ENCODE results near the gene JAKMIP1. TPM values are rescaled to one million over a fixed set of nuclear protein-coding genes. Genes with fewer than 3 reads are reported as not detected.

The JAKMIP1 gene
- polyA plus RNA-seq, 3 donors, result 0.08 TPM; not detected in 2

GRCh38 chr4:5991405-5991804 is 208.9 kb downstream of the JAKMIP1 start:
- H4K20me1 ChIP-seq (ENCODE audit: insufficient read depth, low read length), result no peaks in the 10 kb centered on the region
- TF ChIP-seq CTCF (IDR thresholded peaks at IDR 0.05), result no peak
- no peak overlapping the region for H3K27ac Mint-ChIP-seq
- H3K79me2 ChIP-seq (ENCODE audit: insufficient read depth, low read length), result no peaks in the 10 kb centered on the region
- H3K4me3 ChIP-seq (replicated peaks in 1 of 3; ENCODE audit: low read depth in 2 of 3, low read length in 3 of 3), result no peak overlapping the region
- H3K27me3 Mint-ChIP-seq (ENCODE audit: low read depth in 3 of 3), result peaks cover 0 to 10% (median 9%) of the 10 kb centered on the region in 3 donors
- no peaks in the 10 kb centered on the region for H3K27me3 ChIP-seq (ENCODE audit: control insufficient read depth in 2 of 2, insufficient read depth in 2 of 2, low read length in 2 of 2)
- intact Hi-C loops (cut with micrococcal nuclease), result no loop called here
- no peak overlapping the region for H3K9ac ChIP-seq (ENCODE audit: insufficient read depth, low read length, poor library complexity, severe bottlenecking)
- no peak overlapping the region for H3K4me2 ChIP-seq (replicated peaks; ENCODE audit: extremely low read depth, low read length, poor library complexity, severe bottlenecking)
- H3K4me1 Mint-ChIP-seq, result peaks cover 2% of the 10 kb centered on the region
- no peak overlapping the region for H3K27ac ChIP-seq (ENCODE audit: low read depth in 1 of 2, low read length in 2 of 2)
- no peaks in the 10 kb centered on the region for H3K9me3 ChIP-seq (replicated peaks in 1 of 2; ENCODE audit: control insufficient read depth in 1 of 2, insufficient read depth in 1 of 2, low read length in 2 of 2)
- 55% methylated on average over 1 of the region's 1 CpG for WGBS (ENCODE audit: insufficient coverage)
- no peaks in the 10 kb centered on the region for H3K36me3 ChIP-seq (replicated peaks in 1 of 2; ENCODE audit: control insufficient read depth in 1 of 2, insufficient read depth in 2 of 2, low read length in 2 of 2)
- no peak for DNase-seq
- no peak overlapping the region for H3K4me3 Mint-ChIP-seq
- H3K9me3 Mint-ChIP-seq, result peaks cover 0 to 2% (median 0%) of the 10 kb centered on the region in 7 donors
- H3K36me3 Mint-ChIP-seq, result no peaks in the 10 kb centered on the region
- H2AFZ ChIP-seq (ENCODE audit: insufficient read depth, low read depth, low read length, poor library complexity, severe bottlenecking), result no peak overlapping the region
- no peaks in the 10 kb centered on the region for H3K4me1 ChIP-seq (ENCODE audit: control insufficient read depth in 1 of 2, insufficient read depth in 2 of 2, low read length in 2 of 2)

- no peak overlapping the region for H3K4me2 ChIP-seq (replicated peaks; ENCODE audit: extremely low read depth, low read length, poor library complexity, severe bottlenecking)
- H3K27ac Mint-ChIP-seq, result peak overlapping the region in 2 of 7 donors; percentile 9 to 18
- intact Hi-C loops (cut with micrococcal nuclease), result no loop called here
- no peaks in the 10 kb centered on the region for H3K9me3 ChIP-seq (replicated peaks in 1 of 2; ENCODE audit: control insufficient read depth in 1 of 2, insufficient read depth in 1 of 2, low read length in 2 of 2)
- H3K4me3 Mint-ChIP-seq, result no peak overlapping the region
- H4K20me1 ChIP-seq (ENCODE audit: insufficient read depth, low read length), result no peaks in the 10 kb centered on the region
- 93% methylated on average over 15 of the region's 16 CpGs for WGBS (ENCODE audit: insufficient coverage)
- H3K9ac ChIP-seq (ENCODE audit: insufficient read depth, low read length, poor library complexity, severe bottlenecking), result no peak overlapping the region
- peaks cover 0 to 2% (median 0%) of the 10 kb centered on the region in 7 donors for H3K9me3 Mint-ChIP-seq
- no peak for DNase-seq
- H3K4me1 Mint-ChIP-seq, result peaks cover 2% of the 10 kb centered on the region
- H3K79me2 ChIP-seq (ENCODE audit: insufficient read depth, low read length), result no peaks in the 10 kb centered on the region
- H3K27ac ChIP-seq (ENCODE audit: low read depth in 1 of 2, low read length in 2 of 2), result no peak overlapping the region
- H3K4me3 ChIP-seq (replicated peaks in 1 of 3; ENCODE audit: low read depth in 2 of 3, low read length in 3 of 3), result no peak overlapping the region
- H3K36me3 ChIP-seq (replicated peaks in 1 of 2; ENCODE audit: control insufficient read depth in 1 of 2, insufficient read depth in 2 of 2, low read length in 2 of 2), result no peaks in the 10 kb centered on the region
- H3K27me3 Mint-ChIP-seq (ENCODE audit: low read depth in 3 of 3), result peaks cover 0 to 9% (median 7%) of the 10 kb centered on the region in 3 donors
- no peaks in the 10 kb centered on the region for H3K27me3 ChIP-seq (ENCODE audit: control insufficient read depth in 2 of 2, insufficient read depth in 2 of 2, low read length in 2 of 2)
- no peaks in the 10 kb centered on the region for H3K4me1 ChIP-seq (ENCODE audit: control insufficient read depth in 1 of 2, insufficient read depth in 2 of 2, low read length in 2 of 2)
- no peaks in the 10 kb centered on the region for H3K36me3 Mint-ChIP-seq
- TF ChIP-seq CTCF (IDR thresholded peaks at IDR 0.05), result no peak
- no peak overlapping the region for H2AFZ ChIP-seq (ENCODE audit: insufficient read depth, low read depth, low read length, poor library complexity, severe bottlenecking)
Observed at GRCh38 chr4:5990446-5991160, 209.7 kb downstream of the JAKMIP1 start.

Data from CD14-positive monocyte (primary cell).